MCF 10A (cell line): ENCODE results near the gene TRIM40. TPM values are rescaled to one million over a fixed set of nuclear protein-coding genes. Genes with fewer than 3 reads are reported as not detected.

Experiments
- BruUV-seq: library from RNA; stranded (reverse); fragments of 400-500 nt; replicated peaks from 2 replicates; lab custom pipeline; 2021; lab: Mats Ljungman, UMichigan
- CTCF ChIA-PET: fragments of 300-600 bp; sonication (Branson Sonifier 250); formaldehyde crosslinking; extraction: SDS; loops from one replicate; lab custom pipeline; 2021; ENCODE audit warnings: antibody characterized with exemption, inconsistent platforms; lab: Yijun Ruan, JAX
- POLR2A ChIA-PET: fragments of 300-600, 350-650 bp; sonication (Branson Sonifier 250); formaldehyde crosslinking; extraction: SDS; loops from one replicate; lab custom pipeline; 2020; ENCODE audit warnings: antibody characterized with exemption, inconsistent platforms; lab: Yijun Ruan, JAX
- DNase-seq: peaks from one replicate; pipeline ENCODE4 v3.0.0-alpha.2; 2018; ENCODE audit not compliant: unreplicated experiment
- H3K27ac Mint-ChIP-seq: one replicate; pipeline ENCODE4 v1.8.0; 2022; ENCODE audit warnings: mild to moderate bottlenecking, low read depth, mixed read lengths; ENCODE audit not compliant: unreplicated experiment
- H3K27me3 Mint-ChIP-seq: one replicate; pipeline ENCODE4 v1.8.0; 2022; ENCODE audit warnings: mixed read lengths; ENCODE audit not compliant: insufficient read depth, unreplicated experiment
- H3K36me3 Mint-ChIP-seq: one replicate; pipeline ENCODE4 v1.8.0; 2022; ENCODE audit warnings: mild to moderate bottlenecking, moderate library complexity, mixed read lengths; ENCODE audit not compliant: insufficient read depth, unreplicated experiment
- H3K4me1 Mint-ChIP-seq: one replicate; pipeline ENCODE4 v1.8.0; 2022; ENCODE audit warnings: mixed read lengths; ENCODE audit not compliant: insufficient read depth, unreplicated experiment
- H3K4me3 Mint-ChIP-seq: one replicate; pipeline ENCODE4 v1.8.0; 2022; ENCODE audit warnings: mild to moderate bottlenecking, moderate library complexity, mixed read lengths; ENCODE audit not compliant: unreplicated experiment
- H3K9me3 Mint-ChIP-seq: one replicate; pipeline ENCODE4 v1.8.0; 2022; ENCODE audit warnings: mixed read lengths; ENCODE audit not compliant: unreplicated experiment
- intact Hi-C: fragments of 100-400 bp; cut with micrococcal nuclease; formaldehyde crosslinking; loops from 2 replicates; pipeline ENCODE4 v1.14.1; 2022
- total RNA-seq: library from RNA; stranded (reverse); gene quantifications from 2 replicates; pipeline ENCODE4 v1.2.3, GENCODE V29; 2022
- TF ChIP-seq, protein P1 (sequence below): fragments of 200-600 bp; IDR thresholded peaks from one replicate; pipeline ENCODE4 v1.8.0; 2022; ENCODE audit warnings: antibody characterized with exemption, mild to moderate bottlenecking; ENCODE audit not compliant: unreplicated experiment

Gene TRIM40
- total RNA-seq, 1 experiment from 2014 or later = not detected

DNA sequence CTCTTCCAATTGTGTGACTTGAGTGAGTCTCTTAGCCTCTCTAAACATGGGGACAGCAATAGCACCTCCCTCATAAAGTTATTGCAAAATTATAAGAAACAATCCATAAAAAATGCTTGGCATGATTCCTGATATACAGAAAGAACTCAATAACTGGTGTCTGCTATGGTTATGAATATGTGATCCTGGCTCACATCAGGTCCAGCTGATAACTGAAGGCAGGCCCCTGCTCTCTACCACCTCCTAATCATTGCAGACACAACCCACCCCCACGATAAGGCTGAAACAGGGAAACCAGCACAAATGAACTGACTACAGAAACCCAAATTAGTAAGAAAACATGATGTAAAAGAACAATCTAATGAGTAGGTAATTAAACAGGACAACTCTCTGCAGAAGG is 32.8 kb downstream of the TRIM40 start:
- TF ChIP-seq, protein P1, sequence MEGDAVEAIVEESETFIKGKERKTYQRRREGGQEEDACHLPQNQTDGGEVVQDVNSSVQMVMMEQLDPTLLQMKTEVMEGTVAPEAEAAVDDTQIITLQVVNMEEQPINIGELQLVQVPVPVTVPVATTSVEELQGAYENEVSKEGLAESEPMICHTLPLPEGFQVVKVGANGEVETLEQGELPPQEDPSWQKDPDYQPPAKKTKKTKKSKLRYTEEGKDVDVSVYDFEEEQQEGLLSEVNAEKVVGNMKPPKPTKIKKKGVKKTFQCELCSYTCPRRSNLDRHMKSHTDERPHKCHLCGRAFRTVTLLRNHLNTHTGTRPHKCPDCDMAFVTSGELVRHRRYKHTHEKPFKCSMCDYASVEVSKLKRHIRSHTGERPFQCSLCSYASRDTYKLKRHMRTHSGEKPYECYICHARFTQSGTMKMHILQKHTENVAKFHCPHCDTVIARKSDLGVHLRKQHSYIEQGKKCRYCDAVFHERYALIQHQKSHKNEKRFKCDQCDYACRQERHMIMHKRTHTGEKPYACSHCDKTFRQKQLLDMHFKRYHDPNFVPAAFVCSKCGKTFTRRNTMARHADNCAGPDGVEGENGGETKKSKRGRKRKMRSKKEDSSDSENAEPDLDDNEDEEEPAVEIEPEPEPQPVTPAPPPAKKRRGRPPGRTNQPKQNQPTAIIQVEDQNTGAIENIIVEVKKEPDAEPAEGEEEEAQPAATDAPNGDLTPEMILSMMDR = no peak
- no TSS peak for BruUV-seq
- Mint-ChIP-seq H3K36me3 (no peaks in the 10 kb centered on the region), H3K27ac (no peak overlapping the region), H3K4me3 (no peak overlapping the region), H3K9me3 (no peaks in the 10 kb centered on the region), H3K4me1 (no peaks in the 10 kb centered on the region), H3K27me3 (peaks cover 9% of the 10 kb centered on the region)
- DNase-seq = no peak
- intact Hi-C loops = no loop called here
- ChIA-PET POLR2A (interaction anchor here (0.9 to 1.0 kb wide), 2 partner anchors 14 to 67 kb away, joined by 3 read pairs; no protein-coding TSS in a partner anchor), CTCF (interaction anchor here (0.6 to 3.1 kb wide), 9 partner anchors 21 to 813 kb away, joined by 3 to 24 read pairs (median 4); no protein-coding TSS in a partner anchor)

DNA sequence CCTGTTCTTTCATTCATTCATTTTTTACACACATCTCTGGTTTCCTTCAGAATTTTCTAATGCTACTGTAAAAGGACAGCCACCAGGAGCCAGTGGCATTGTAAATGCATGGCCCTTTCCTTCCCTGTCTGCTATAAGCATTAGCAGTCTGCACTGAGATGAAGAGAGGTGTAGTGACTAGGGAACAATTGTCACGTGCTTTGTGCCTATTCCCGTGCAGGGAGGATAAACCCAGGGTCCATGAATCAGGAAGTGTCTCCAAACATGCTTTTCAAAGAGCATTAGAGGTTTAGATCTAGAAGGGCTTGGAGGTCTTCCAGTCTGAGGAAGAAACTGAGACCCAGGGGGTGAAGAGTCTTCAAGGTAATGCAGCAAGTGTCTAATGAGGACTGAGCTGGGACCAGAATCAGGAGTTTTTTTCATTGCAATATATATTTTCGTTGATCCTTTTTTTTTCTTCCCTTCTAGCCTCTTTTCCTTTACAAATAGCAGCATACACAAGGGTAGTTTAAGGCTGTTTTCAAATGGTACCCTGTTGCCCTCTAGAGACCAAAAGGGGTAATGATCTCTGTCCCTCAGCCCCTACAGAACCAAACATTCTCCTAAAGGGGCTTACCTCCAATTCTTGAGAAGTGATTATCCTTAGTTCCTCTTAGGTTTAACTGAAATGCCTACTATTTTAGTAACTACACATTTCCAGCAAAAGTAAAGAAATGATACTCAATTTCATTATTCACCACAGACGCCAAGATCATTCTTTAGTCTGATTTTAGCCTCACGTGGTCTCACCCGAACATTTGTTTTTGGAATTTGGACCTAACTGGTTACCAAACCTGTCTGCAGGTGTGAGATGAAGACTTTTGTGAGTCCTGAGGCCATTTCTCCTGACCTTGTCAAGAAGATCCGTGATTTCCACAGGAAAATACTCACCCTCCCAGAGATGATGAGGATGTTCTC is 34.0 kb downstream of the TRIM40 start:
- H3K27ac Mint-ChIP-seq = no peak overlapping the region
- H3K9me3 Mint-ChIP-seq = no peaks in the 10 kb centered on the region
- H3K4me1 Mint-ChIP-seq = no peaks in the 10 kb centered on the region
- DNase-seq = peak; percentile 63
- POLR2A ChIA-PET = no interaction called here
- intact Hi-C loops = loop anchor here (1.0 to 2.0 kb wide), 4 partner anchors 39 to 321 kb away; no protein-coding TSS in a partner anchor
- TF ChIP-seq, protein P1 = peak; percentile 81
- H3K4me3 Mint-ChIP-seq = no peak overlapping the region
- H3K36me3 Mint-ChIP-seq = no peaks in the 10 kb centered on the region
- BruUV-seq = no TSS peak
- H3K27me3 Mint-ChIP-seq = peaks cover 13% of the 10 kb centered on the region
- CTCF ChIA-PET = interaction anchor here (0.6 to 2.2 kb wide), 12 partner anchors 15 to 205 kb away, joined by 3 to 23 read pairs (median 6); no protein-coding TSS in a partner anchor

DNA sequence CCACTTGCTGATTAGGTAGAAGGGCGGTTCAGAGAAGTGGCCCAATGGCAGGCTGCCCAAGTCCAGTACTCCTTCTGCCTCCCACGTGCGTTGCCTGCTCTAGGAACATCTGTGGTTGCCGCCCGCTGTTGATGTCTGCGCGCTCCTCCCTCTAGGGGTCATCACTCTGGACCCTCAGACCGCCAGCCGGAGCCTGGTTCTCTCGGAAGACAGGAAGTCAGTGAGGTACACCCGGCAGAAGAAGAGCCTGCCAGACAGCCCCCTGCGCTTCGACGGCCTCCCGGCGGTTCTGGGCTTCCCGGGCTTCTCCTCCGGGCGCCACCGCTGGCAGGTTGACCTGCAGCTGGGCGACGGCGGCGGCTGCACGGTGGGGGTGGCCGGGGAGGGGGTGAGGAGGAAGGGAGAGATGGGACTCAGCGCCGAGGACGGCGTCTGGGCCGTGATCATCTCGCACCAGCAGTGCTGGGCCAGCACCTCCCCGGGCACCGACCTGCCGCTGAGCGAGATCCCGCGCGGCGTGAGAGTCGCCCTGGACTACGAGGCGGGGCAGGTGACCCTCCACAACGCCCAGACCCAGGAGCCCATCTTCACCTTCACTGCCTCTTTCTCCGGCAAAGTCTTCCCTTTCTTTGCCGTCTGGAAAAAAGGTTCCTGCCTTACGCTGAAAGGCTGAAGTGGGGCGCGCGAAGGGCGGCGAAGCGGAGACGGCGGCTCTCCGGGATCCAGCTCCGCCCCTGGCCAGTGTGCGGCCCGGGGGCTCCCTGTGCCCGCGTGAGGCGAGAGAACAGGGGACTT is 35.9 kb downstream of the TRIM40 start:
- DNase-seq = no peak
- Mint-ChIP-seq H3K9me3 (no peaks in the 10 kb centered on the region), H3K36me3 (no peaks in the 10 kb centered on the region), H3K4me1 (no peaks in the 10 kb centered on the region), H3K27me3 (peaks cover 33% of the 10 kb centered on the region), H3K27ac (no peak overlapping the region), H3K4me3 (no peak overlapping the region)
- POLR2A ChIA-PET = no interaction called here
- TF ChIP-seq, protein P1 = no peak
- intact Hi-C loops = loop anchor here (2.0 kb wide), 1 partner anchor 323 kb away; no protein-coding TSS in a partner anchor
- CTCF ChIA-PET = interaction anchor here (0.6 to 2.2 kb wide), 6 partner anchors 17 to 1116 kb away, joined by 3 to 23 read pairs (median 8); no protein-coding TSS in a partner anchor
- BruUV-seq = no TSS peak
